T follicular helper cell (primary cell): Measurements from ENCODE around the gene SPECC1L.

Experiments
- DNase-seq: peaks from one replicate; pipeline ENCODE4 v3.0.0-alpha.2; 2020; ENCODE audit warnings: low read depth

Gene SPECC1L

GRCh38 chr22:24359452-24360120, 89.0 kb downstream of the SPECC1L start:
- DNase-seq = no peak

GRCh38 chr22:24361976-24362646, 91.5 kb downstream of the SPECC1L start:
- no peak for DNase-seq

GRCh38 chr22:24363243-24363642, 92.6 kb downstream of the SPECC1L start:
- DNase-seq = no peak

GRCh38 chr22:24366701-24367100, 96.1 kb downstream of the SPECC1L start:
- DNase-seq = no peak

- no peak for DNase-seq
Observed at GRCh38 chr22:24367841-24368240, 97.2 kb downstream of the SPECC1L start.

GRCh38 chr22:24370401-24370800, 99.8 kb downstream of the SPECC1L start:
- DNase-seq = no peak

GRCh38 chr22:24376002-24376401, 105.4 kb downstream of the SPECC1L start:
- no peak for DNase-seq

- DNase-seq = no peak
Observed at GRCh38 chr22:24376586-24376985, 106.0 kb downstream of the SPECC1L start.

- no peak for DNase-seq
Observed at GRCh38 chr22:24379536-24379935, 108.9 kb downstream of the SPECC1L start.

GRCh38 chr22:24380220-24380904, 109.7 kb downstream of the SPECC1L start:
- DNase-seq = no peak

GRCh38 chr22:24380905-24381230, 110.2 kb downstream of the SPECC1L start:
- no peak for DNase-seq

- no peak for DNase-seq
Observed at GRCh38 chr22:24383061-24383460, 112.4 kb downstream of the SPECC1L start.

GRCh38 chr22:24384131-24384530, 113.5 kb downstream of the SPECC1L start:
- no peak for DNase-seq

- DNase-seq = no peak
Observed at GRCh38 chr22:24386937-24387471, 116.4 kb downstream of the SPECC1L start.

- no peak for DNase-seq
Observed at GRCh38 chr22:24389680-24390079, 119.0 kb downstream of the SPECC1L start.

GRCh38 chr22:24390156-24390555, 119.5 kb downstream of the SPECC1L start:
- DNase-seq = no peak

GRCh38 chr22:24390576-24390975, 119.9 kb downstream of the SPECC1L start:
- no peak for DNase-seq

GRCh38 chr22:24391836-24392217, 121.2 kb downstream of the SPECC1L start:
- DNase-seq = no peak

GRCh38 chr22:24392218-24392931, 121.7 kb downstream of the SPECC1L start:
- DNase-seq = no peak

- no peak for DNase-seq
Observed at GRCh38 chr22:24393012-24393559, 122.5 kb downstream of the SPECC1L start.

GRCh38 chr22:24393848-24394247, 123.2 kb downstream of the SPECC1L start:
- DNase-seq = no peak

- no peak for DNase-seq
Observed at GRCh38 chr22:24394254-24394653, 123.6 kb downstream of the SPECC1L start.
